Head of caudate nucleus (tissue), 42 donors: Measurements from ENCODE around the gene SFXN4.
"Not testable (repeated sequence)": the region's sequence is repeated elsewhere in the genome, so short reads cannot be mapped to it uniquely, and the experiment has no call there.

ENCODE experiments used
- DNase-seq, 42 donors: peaks; one replicate each; pipeline versions ENCODE4 v3.0.0 to v3.0.0-alpha.2; 2020 to 2021; ENCODE audit warnings: mixed read lengths in 7 of 42
- intact Hi-C: fragments of 100-400 bp; cut with DNase I; formaldehyde crosslinking; loops from one replicate; pipeline ENCODE4 v1.15.0; 2022

Gene SFXN4

DNA sequence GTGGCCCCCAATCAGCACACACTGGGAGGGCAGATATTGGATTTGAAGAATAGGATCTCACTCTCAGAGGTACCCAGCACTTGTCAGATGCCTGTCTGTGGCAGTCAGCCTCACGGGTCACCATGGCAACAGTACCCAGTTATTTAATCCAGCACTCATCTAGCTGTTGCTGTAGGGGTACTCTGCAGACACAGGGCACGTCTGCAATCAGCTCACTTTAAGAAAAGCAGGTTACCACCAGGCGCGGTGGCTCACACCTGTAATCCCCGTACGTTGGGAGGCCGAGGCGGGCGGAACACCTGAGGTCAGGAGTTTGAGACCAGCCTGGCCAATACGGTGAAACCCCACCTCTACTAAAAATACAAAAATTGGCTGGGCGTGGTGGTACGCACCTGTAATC, 11.9 kb downstream of the SFXN4 start:
- intact Hi-C loops = no loop called here
- peak in 1 of 42 donors; percentile 41 for DNase-seq

- no peak for DNase-seq
Observed at GRCh38 chr10:119153041-119153440, 12.5 kb downstream of the SFXN4 start.

GRCh38 chr10:119151601-119152000, 13.9 kb downstream of the SFXN4 start:
- intact Hi-C loops, DNase-seq: not testable (repeated sequence)

More at GRCh38 chr10:119153041-119153440, 12.5 kb downstream of the SFXN4 start:
- intact Hi-C loops = no loop called here

- intact Hi-C loops = no loop called here
Observed at GRCh38 chr10:119149729-119150128, 15.8 kb downstream of the SFXN4 start.

DNA sequence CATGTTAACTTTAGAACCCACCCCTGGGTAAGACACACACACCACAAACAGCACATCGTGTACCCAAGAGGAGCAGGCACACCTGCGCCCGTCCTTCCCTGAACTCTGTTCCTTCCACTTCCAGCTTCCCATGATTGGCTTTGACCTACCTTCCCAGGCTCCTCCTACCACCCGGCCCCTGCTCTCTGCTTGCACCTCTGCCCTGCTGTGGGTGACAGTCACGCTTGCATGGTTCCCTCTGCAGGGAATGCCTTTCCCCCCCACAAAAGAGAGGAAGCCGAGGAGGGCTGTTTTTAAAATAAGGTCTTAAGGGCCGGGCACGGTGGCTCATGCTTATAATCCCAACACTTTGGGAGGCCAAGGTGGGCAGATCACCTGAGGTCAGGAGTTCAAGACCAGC, 16.4 kb downstream of the SFXN4 start:
- DNase-seq = peak in 1 of 42 donors; percentile 10
- intact Hi-C loops = no loop called here

More at GRCh38 chr10:119149729-119150128, 15.8 kb downstream of the SFXN4 start:
- no peak for DNase-seq

- intact Hi-C loops = no loop called here
- DNase-seq = no peak
Observed at GRCh38 chr10:119143657-119144056, 21.9 kb downstream of the SFXN4 start.

DNA sequence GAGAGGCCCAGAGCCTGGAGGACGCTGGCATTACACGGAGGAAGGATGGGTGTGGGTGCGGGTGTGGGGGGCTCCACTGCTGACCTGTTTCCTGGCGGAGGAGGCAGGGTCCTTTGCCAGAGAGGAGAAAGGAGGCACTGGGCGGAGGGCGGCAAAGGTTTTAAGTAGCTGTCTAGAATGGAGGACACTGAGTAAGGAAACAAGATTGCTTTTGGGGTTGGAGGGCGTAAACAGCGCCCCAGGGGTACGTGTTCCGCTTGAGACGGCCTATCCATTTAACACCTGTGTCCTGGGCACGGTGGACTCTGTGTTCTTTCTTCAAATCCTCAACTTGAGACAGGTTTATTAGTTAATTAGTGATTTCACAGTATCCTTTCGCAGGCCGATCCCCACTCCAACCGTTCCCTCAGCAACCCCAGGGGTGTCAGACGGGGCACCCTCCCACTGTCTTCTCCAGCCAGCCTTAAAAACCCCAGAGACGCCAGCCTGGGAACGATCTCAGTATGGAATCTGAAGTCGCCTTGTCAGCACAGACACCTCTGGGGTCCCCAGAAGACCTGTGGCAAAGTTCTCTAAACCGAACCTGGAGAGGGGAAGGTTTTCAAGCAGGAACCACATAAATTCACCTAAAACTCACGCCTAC, 24.8 kb downstream of the SFXN4 start:
- intact Hi-C loops = no loop called here
- DNase-seq = no peak

DNA sequence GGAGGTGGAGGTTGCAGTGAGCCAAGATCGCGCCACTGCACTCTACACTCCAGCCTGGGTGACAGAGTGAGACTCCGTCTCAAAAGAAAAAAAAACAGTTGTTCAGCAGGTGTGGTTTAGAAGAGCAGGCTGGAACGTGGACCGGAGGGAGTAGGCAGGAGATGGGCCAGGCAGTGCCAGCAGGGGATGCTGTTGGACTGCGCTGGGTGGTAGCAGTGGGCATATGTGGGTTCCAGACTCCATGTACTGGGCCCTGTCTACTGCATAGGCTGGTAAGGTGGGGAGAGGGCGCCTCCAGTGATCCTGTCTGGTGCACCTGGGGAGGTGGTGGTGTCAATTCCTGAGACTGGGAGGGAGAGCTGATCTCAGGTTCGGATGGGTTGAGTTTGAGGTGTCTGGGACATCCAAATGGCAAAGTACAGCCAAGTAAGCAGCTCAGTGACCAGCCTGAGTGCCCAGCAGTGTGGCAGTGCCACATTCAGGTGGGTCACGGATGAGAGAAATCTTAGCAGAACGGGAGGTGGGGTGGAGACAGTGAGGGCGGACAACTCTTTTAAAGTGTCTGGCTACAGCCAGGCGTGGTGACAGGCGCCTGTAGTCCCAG, 25.9 kb downstream of the SFXN4 start:
- DNase-seq = peak in 23 of 42 donors; percentile 8 to 65 (median 32)

GRCh38 chr10:119138346-119139306, 26.9 kb downstream of the SFXN4 start:
- no peak for DNase-seq
- intact Hi-C loops = no loop called here

More for the DNA sequence above, 25.9 kb downstream of the SFXN4 start:
- intact Hi-C loops = no loop called here

GRCh38 chr10:119137878-119138277, 27.6 kb downstream of the SFXN4 start:
- DNase-seq, intact Hi-C loops: not testable (repeated sequence)

DNA sequence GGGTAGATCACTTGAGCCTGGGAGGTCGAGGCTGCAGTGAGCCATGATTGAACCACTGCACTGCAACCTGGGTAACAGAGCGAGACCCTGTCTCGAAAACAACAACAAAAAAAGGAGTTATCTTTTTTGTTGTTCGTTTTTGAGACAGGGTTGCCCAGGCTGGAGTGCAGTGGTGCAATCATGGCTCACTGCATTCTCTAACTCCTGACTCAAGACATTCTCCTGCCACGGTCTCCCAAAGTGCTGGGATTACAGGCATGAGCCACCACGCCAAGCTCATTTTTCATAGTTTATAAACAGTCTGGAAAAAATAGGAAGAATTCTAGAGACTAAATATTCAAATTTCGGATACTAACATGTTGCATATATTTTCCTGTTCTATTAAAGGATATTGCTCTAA, 29.4 kb downstream of the SFXN4 start:
- intact Hi-C loops = no loop called here
- no peak for DNase-seq

DNA sequence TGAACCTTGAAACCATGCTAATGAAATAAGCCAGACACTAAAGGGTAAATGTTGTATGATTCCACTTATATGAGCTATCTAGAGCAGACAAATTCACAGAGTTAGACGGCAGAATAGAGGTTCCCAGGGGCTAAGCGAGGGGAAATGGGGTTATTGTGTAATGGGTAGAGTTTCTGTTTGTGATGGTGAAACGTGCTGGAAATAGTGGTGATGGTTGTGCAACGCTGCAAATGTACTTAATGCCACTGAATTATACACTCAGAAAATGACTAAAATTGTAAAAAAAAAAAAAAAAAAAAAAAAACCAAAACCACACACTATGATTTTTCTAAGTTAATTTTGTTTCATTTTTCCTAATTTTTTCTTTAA, 30.0 kb downstream of the SFXN4 start:
- no peak for DNase-seq
- intact Hi-C loops = no loop called here

DNA sequence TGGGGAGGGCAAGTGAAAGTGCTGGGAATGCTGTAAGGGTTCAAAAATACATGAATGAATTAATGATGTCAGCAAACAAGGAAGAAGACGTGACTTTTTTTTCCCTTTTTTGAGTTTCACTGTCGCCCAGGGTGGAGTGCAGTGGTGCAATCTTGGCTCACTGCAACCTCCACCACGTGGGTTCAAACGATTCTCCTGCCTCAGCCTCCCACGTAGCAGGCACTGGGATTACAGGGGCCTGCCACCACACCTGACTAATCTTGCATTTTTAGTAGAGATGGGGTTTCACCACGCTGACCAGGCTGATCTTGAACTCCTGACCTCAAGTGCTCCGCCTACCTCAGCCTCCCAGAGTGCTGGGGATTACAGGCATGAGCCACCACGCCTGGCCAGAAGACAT, 31.6 kb downstream of the SFXN4 start:
- no peak for DNase-seq
- intact Hi-C loops = no loop called here

DNA sequence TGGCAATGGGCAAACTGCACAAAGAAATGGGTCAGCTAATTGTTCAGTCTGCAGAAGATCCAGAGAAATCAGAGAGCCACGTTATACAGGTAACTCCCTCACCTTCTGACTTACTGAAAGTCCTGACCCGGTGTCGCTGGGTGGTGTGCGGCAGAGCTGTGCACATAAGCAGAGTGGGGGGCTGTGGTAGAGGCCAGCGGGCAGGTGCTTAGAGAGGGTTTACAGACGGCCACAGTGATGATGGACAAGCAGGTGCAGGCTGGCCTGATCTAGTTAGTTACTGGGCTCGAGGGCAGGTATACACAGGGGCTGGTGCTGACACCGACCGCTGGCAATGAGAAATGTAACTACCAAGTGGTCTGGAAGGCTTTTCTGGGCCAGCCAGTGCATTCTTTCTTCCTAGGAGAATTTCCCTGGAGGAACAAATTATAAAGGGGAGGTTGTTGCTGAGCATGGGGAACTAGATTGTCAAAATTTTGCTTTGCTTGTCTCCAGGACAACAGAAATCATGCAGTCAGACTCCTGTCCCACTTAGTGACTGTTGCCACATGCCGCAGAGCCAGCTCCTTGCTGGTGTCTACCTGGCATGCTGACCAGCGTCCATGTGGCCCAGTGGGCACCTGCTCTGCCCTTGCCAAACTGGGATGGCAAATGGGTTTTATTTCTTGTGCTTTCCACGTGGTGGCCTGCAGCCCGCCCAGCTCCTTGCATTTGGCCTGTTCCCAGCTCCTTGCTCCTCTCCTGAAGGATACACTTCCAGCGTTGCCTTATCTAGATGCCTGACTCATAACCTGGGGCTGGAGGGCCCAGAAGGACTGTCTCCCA, 32.8 kb downstream of the SFXN4 start:
- intact Hi-C loops = no loop called here
- peak in 22 of 42 donors; percentile 12 to 71 (median 44) for DNase-seq

DNA sequence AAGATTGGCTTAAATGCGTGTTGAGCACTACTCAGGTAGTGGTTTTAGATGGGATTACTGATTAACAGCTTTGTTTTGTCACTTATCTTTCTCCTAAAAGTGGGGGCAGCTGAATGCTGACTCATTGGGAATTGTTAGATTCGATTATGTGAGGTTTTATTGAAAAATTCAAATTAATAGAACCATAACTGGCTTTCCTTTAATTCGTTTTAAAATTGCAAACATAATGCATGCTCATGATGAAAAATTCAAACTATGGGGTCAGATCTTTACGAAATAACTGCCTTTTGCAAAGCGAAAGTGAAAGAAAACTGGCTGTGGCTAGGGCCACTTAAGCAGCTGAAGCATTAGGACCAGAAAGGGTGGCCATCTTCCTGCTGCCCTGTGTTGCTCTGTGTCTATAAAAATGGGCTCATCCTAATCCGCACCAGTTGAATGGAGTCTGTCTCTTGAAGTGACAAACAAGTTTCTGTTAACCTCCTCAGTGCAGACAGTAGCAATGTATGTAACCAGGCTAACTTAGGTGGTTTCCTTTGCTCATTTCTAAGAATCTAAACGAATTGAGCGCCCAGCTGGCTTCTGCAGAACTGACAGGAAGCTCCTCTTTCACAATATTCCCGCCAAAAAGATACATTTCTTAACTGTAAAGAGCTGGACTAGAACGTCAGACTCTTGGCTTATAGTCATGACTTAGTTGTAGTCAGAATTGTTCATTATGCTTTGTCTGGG, 33.8 kb downstream of the SFXN4 start:
- peak in 10 of 42 donors; percentile 11 to 58 (median 32) for DNase-seq

DNA sequence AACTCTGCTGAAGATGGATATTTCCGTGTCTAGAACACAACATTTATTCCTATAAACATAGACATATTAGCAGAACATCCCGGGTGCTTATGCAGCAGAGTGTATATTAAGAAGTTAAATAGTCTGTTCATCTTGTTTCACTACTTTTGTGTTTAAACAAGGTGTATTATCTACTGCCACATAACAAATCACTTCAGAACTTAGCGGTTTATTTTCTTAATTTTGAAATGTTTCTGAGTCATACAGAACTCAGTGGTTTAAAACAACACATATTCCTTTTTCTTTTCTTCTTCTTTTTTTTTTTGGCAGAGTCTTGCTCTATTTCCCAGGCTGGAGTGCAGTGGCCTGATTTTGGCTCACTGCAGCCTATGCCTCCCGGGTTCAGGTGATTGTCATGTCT, 35.8 kb downstream of the SFXN4 start:
- intact Hi-C loops = no loop called here

More for the DNA sequence above, 33.8 kb downstream of the SFXN4 start:
- intact Hi-C loops = no loop called here

DNA sequence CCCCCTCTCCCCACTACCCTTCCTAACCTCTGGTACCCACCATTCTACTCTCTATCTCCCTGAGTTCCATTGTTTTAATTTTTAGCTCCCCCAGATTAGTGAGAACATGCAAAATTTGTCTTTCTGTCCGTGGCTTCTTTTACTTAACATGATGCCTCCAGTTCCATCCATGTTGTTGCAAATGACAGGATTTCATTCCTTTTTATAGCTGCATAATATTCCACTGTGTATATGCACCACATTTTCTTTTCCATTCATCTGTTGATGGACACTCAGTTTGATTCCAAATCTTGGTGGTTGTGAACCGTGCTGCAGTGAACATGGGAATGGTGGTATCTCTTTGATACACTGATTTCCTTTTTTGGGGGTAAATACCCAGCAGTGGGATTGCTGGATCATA, 39.6 kb downstream of the SFXN4 start:
- intact Hi-C loops = no loop called here
- DNase-seq = no peak

More for the DNA sequence above, 35.8 kb downstream of the SFXN4 start:
- DNase-seq = no peak

- intact Hi-C loops = no loop called here
- no peak for DNase-seq
Observed at GRCh38 chr10:119120875-119121274, 44.6 kb downstream of the SFXN4 start.
